IMR-90 (cell line): ENCODE data around the gene MAP3K5. TPM values are rescaled to one million over a fixed set of nuclear protein-coding genes. Genes with fewer than 3 reads are reported as not detected.

Experiments used
- ATAC-seq: fragments of 200-7000 bp; cut with Tn5 transposase; 2 replicates; pipeline ENCODE4 v1.9.1; 2020; ENCODE audit warnings: low read depth, mild to moderate bottlenecking, moderate library complexity
- BruUV-seq: library from RNA; stranded (reverse); fragments of 400-500 nt; replicated peaks from 2 replicates; lab custom pipeline; 2021; lab: Mats Ljungman, UMichigan
- CTCF ChIA-PET: fragments of 300-600 bp; formaldehyde crosslinking; extraction: SDS; loops from one replicate; lab custom pipeline; 2021; ENCODE audit warnings: antibody characterized with exemption; lab: Yijun Ruan, JAX
- POLR2A ChIA-PET: fragments of 300-600 bp; sonication (Branson Sonifier 250); formaldehyde crosslinking; loops from one replicate; lab custom pipeline; 2022; ENCODE audit warnings: antibody characterized with exemption; ENCODE audit not compliant: unreplicated experiment; lab: Charles Lee
- DNase-seq: peaks from one replicate; pipeline ENCODE4 v3.0.0; 2013
- H2AFZ ChIP-seq: replicated peaks from 2 replicates; pipeline ENCODE3; 2013; ENCODE audit warnings: low read length, mild to moderate bottlenecking; ENCODE audit not compliant: poor library complexity
- H2AK5ac ChIP-seq: 2 replicates; pipeline ENCODE4 v1.6.1; 2013; ENCODE audit warnings: low read depth, low read length, inconsistent platforms
- H2AK9ac ChIP-seq: replicated peaks from 2 replicates; pipeline ENCODE3; 2013; ENCODE audit warnings: mild to moderate bottlenecking, low read depth, low read length, moderate library complexity; ENCODE audit not compliant: poor library complexity
- H2BK120ac ChIP-seq: 2 replicates; pipeline ENCODE4 v1.6.1; 2013; ENCODE audit warnings: low read depth, low read length, inconsistent platforms
- H2BK15ac ChIP-seq: 3 replicates; pipeline ENCODE4 v1.6.1; 2013; ENCODE audit warnings: low read depth, low read length, inconsistent platforms
- H2BK20ac ChIP-seq: 2 replicates; pipeline ENCODE4 v1.6.1; 2013; ENCODE audit warnings: low read depth, mild to moderate bottlenecking, inconsistent platforms, low read length, moderate library complexity
- H2BK5ac ChIP-seq: 2 replicates; pipeline ENCODE4 v1.6.1; 2013; ENCODE audit warnings: mild to moderate bottlenecking, low read depth, low read length, inconsistent platforms; ENCODE audit not compliant: poor library complexity, severe bottlenecking
- H3K14ac ChIP-seq: replicated peaks from 2 replicates; pipeline ENCODE4 v1.6.1; 2013; ENCODE audit warnings: low read depth, low read length, inconsistent platforms
- H3K18ac ChIP-seq: 2 replicates; pipeline ENCODE4 v1.6.1; 2013; ENCODE audit warnings: low read depth, low read length, control low read depth
- H3K23ac ChIP-seq: 2 replicates; pipeline ENCODE4 v1.6.1; 2013; ENCODE audit warnings: low read depth, low read length, inconsistent platforms
- H3K27ac ChIP-seq: 2 replicates; pipeline ENCODE4 v1.5.1; 2013; ENCODE audit warnings: mild to moderate bottlenecking, control low read depth, low read length; ENCODE audit not compliant: insufficient read depth
- H3K27me3 ChIP-seq: 2 replicates; pipeline ENCODE4 v1.6.1; 2013; ENCODE audit warnings: low read length; ENCODE audit not compliant: control insufficient read depth, insufficient read depth
- H3K36me3 ChIP-seq: 2 replicates; pipeline ENCODE4 v1.6.1; 2013; ENCODE audit warnings: low read length, mixed read lengths; ENCODE audit not compliant: control insufficient read depth, insufficient read depth
- H3K4ac ChIP-seq: 2 replicates; pipeline ENCODE4 v1.6.1; 2013; ENCODE audit warnings: low read depth, low read length, inconsistent platforms
- H3K4me1 ChIP-seq: 2 replicates; pipeline ENCODE4 v1.6.1; 2013; ENCODE audit warnings: low read length, mixed read lengths; ENCODE audit not compliant: control insufficient read depth, insufficient read depth
- H3K4me2 ChIP-seq: 2 replicates; pipeline ENCODE4 v1.6.1; 2013; ENCODE audit warnings: low read depth, mild to moderate bottlenecking, control low read depth, low read length, moderate library complexity
- H3K4me3 ChIP-seq: 2 replicates; pipeline ENCODE4 v1.5.1; 2013; ENCODE audit warnings: low read depth, mild to moderate bottlenecking, control low read depth, low read length, moderate library complexity; ENCODE audit not compliant: insufficient read depth
- H3K56ac ChIP-seq: 2 replicates; pipeline ENCODE4 v1.6.1; 2013; ENCODE audit warnings: low read length, inconsistent platforms; ENCODE audit not compliant: insufficient read depth; ENCODE audit errors: extremely low read depth
- H3K79me1 ChIP-seq, 2 experiments: 2 replicates each; pipeline ENCODE4 v1.6.1; 2013; ENCODE audit warnings: low read length in 2 of 2, inconsistent platforms in 1 of 2, low read depth in 1 of 2
- H3K9ac ChIP-seq: 2 replicates; pipeline ENCODE4 v1.6.1; 2013; ENCODE audit warnings: low read depth, low read length, control low read depth
- H3K9me1 ChIP-seq: 2 replicates; pipeline ENCODE4 v1.6.1; 2013; ENCODE audit warnings: low read length, inconsistent platforms; ENCODE audit not compliant: insufficient read depth
- H3K9me3 ChIP-seq: 2 replicates; pipeline ENCODE4 v1.6.1; 2013; ENCODE audit warnings: low read length; ENCODE audit not compliant: control insufficient read depth, insufficient read depth
- H4K20me1 ChIP-seq: 2 replicates; pipeline ENCODE4 v1.6.1; 2013; ENCODE audit warnings: low read length, inconsistent platforms; ENCODE audit not compliant: insufficient read depth
- H4K5ac ChIP-seq: 2 replicates; pipeline ENCODE4 v1.6.1; 2013; ENCODE audit warnings: mild to moderate bottlenecking, low read depth, low read length, control low read depth
- H4K8ac ChIP-seq, 2 experiments: 2 replicates each; pipeline ENCODE4 v1.6.1; 2013; ENCODE audit warnings: low read depth in 2 of 2, low read length in 2 of 2, control low read depth in 1 of 2, inconsistent platforms in 1 of 2
- H4K91ac ChIP-seq: 2 replicates; pipeline ENCODE4 v1.6.1; 2013; ENCODE audit warnings: low read depth, low read length, inconsistent platforms; ENCODE audit not compliant: insufficient read depth
- BHLHE40 ChIP-seq: fragments of 150-350 bp; IDR thresholded peaks from 2 replicates; pipeline ENCODE4 v1.6.1; 2016; ENCODE audit warnings: mild to moderate bottlenecking, low read depth, low read length
- CEBPB ChIP-seq: IDR thresholded peaks from 2 replicates; pipeline ENCODE4 v1.6.1; 2012; ENCODE audit warnings: low read depth, low read length, improper control_type of control experiment
- FOS ChIP-seq: fragments of 150-350 bp; IDR thresholded peaks from 2 replicates; pipeline ENCODE4 v1.6.1; 2016; ENCODE audit warnings: low read depth, low read length
- MAFK ChIP-seq: IDR thresholded peaks from 2 replicates; pipeline ENCODE4 v1.6.1; 2012; ENCODE audit warnings: low read depth, low read length, improper control_type of control experiment
- MAZ ChIP-seq: IDR thresholded peaks from 2 replicates; pipeline ENCODE4 v1.6.1; 2012; ENCODE audit warnings: low read depth, mild to moderate bottlenecking, low read length, improper control_type of control experiment, moderate library complexity, borderline replicate concordance
- MXI1 ChIP-seq: IDR thresholded peaks from 2 replicates; pipeline ENCODE4 v1.6.1; 2012; ENCODE audit warnings: low read depth, mild to moderate bottlenecking, low read length, moderate library complexity, borderline replicate concordance
- NFE2L2 ChIP-seq: fragments of 150-350 bp; IDR thresholded peaks from 2 replicates; pipeline ENCODE4 v1.6.1; 2016; ENCODE audit warnings: low read depth, mild to moderate bottlenecking, low read length
- POLR2A ChIP-seq: IDR thresholded peaks from 2 replicates; pipeline ENCODE4 v1.6.1; 2012; ENCODE audit warnings: mild to moderate bottlenecking, low read depth, low read length
- RAD21 ChIP-seq: IDR thresholded peaks from 2 replicates; pipeline ENCODE4 v1.6.1; 2012; ENCODE audit warnings: low read length, improper control_type of control experiment
- RCOR1 ChIP-seq: IDR thresholded peaks from 2 replicates; pipeline ENCODE4 v1.6.1; 2012; ENCODE audit warnings: mild to moderate bottlenecking, low read length, improper control_type of control experiment; ENCODE audit not compliant: insufficient replicate concordance
- RFX5 ChIP-seq: IDR thresholded peaks from 2 replicates; pipeline ENCODE4 v1.8.0; 2012; ENCODE audit warnings: low read depth, mild to moderate bottlenecking, low read length, moderate library complexity
- WGBS, 2 experiments: methylation state at CpG; one replicate each; pipeline versions ENCODE4 v1.1.5 to v1.1.7; 2013; ENCODE audit warnings: missing lambda C conversion rate in 2 of 2; ENCODE audit not compliant: insufficient read length in 1 of 2; ENCODE audit errors: extremely low coverage in 2 of 2; 5-methylcytosine and 5-hydroxymethylcytosine counted together
- dilution Hi-C: fragments of 300-500 bp; cut with HindIII; formaldehyde crosslinking; loops from one replicate; pipeline ENCODE4 v1.14.3; 2018; ENCODE audit warnings: low sequenced_read_pairs; ENCODE audit not compliant: unreplicated experiment
- in situ Hi-C: fragments of 300-500 bp; cut with MboI; formaldehyde crosslinking; loops from 3 replicates; pipeline ENCODE4 v1.14.3; 2019; ENCODE audit warnings: low sequenced_read_pairs, inconsistent platforms, mixed read lengths
- intact Hi-C: fragments of 100-400 bp; cut with micrococcal nuclease; formaldehyde crosslinking; loops from 2 replicates; pipeline ENCODE4 v1.10.0; 2022
- polyA plus RNA-seq, 3 experiments: library from polyadenylated mRNA; depleted of rRNA; stranded (reverse); fragments of >200 nt; gene quantifications; 2 replicates each; pipeline ENCODE4 v1.2.3, GENCODE V29; 2012; ENCODE audit warnings: low replicate concordance in 1 of 3
- total RNA-seq: library from RNA; depleted of rRNA; stranded (reverse); fragments of >200 nt; gene quantifications from 2 replicates; pipeline ENCODE4 v1.2.3, GENCODE V29; 2012
- TF ChIP-seq, protein P1 (sequence below): fragments of 150-350 bp; IDR thresholded peaks from 2 replicates; pipeline ENCODE4 v1.6.1; 2017; ENCODE audit warnings: mild to moderate bottlenecking, antibody characterized with exemption, low read length, low read depth
- TF ChIP-seq, protein P2 (sequence below): fragments of 150-350 bp; IDR thresholded peaks from 2 replicates; pipeline ENCODE4 v1.6.1; 2016; ENCODE audit warnings: low read depth, mild to moderate bottlenecking, low read length, moderate library complexity, borderline replicate concordance

Gene MAP3K5
- total and polyA plus RNA-seq, 2 of the 4 experiments (the other 2 are of a cell fraction): 5.4 to 17.6 TPM

DNA sequence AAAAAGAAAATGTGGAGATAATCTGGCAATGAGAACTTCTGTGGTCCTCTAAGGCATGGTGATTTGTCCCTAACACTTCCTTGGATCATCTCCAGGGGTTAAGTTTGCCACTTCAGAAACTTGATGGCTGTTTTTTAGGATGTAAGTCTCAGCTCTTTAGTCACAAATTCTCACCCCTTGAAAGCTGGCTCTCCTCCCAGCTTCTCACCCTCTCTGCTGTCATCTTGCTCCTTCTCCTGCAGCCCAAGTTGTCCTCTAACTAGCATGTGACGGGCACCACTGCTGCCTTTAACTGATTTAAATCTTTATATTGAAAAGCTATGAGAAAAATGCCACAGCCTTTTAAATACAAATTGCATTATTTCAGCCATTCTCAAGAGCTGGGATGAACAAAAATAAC is 107.8 kb downstream of the MAP3K5 start:
- intact Hi-C loops: no loop called here
- no peak overlapping the region for H3K9ac ChIP-seq
- dilution Hi-C loops: no loop called here
- no peak overlapping the region for H4K91ac ChIP-seq
- H3K14ac ChIP-seq: no peak overlapping the region
- BruUV-seq: no TSS peak
- peaks cover 11 to 28% of the 10 kb centered on the region in 2 experiments for H3K79me1 ChIP-seq
- H3K4me1 ChIP-seq: peaks cover 2% of the 10 kb centered on the region; the same call in 1 of the 2 replicates
- H3K56ac ChIP-seq: no peak overlapping the region
- no peak overlapping the region for H2AK9ac ChIP-seq
- 0 out of 2 replicates have a peak, but pooled peaks cover 2% of the 10 kb centered on the region for H3K9me1 ChIP-seq
- no peaks in the 10 kb centered on the region for H3K27me3 ChIP-seq
- in situ Hi-C loops: no loop called here
- H4K5ac ChIP-seq: no peak overlapping the region
- H2AFZ ChIP-seq: no peak overlapping the region
- no peak overlapping the region for H2BK15ac ChIP-seq
- DNase-seq: no peak
- peaks cover 5% of the 10 kb centered on the region; the same call in 1 of the 2 replicates for H3K36me3 ChIP-seq
- CTCF ChIA-PET: no interaction called here
- WGBS, 2 experiments: no CpG with 5 or more reads among the region's 1 CpG
- no peak overlapping the region for H4K8ac ChIP-seq
- H3K27ac ChIP-seq: no peak overlapping the region
- ATAC-seq: no peak
- POLR2A ChIA-PET: no interaction called here
- H3K23ac ChIP-seq: no peak overlapping the region
- H4K20me1 ChIP-seq: 0 out of 2 replicates have a peak, but pooled peaks cover 5% of the 10 kb centered on the region
- TF ChIP-seq BHLHE40 (no peak), MAZ (no peak), MAFK (no peak), CEBPB (no peak), RCOR1 (no peak), POLR2A (no peak), FOS (no peak), RAD21 (no peak), MXI1 (no peak), RFX5 (no peak), NFE2L2 (no peak)
- TF ChIP-seq, protein P1, sequence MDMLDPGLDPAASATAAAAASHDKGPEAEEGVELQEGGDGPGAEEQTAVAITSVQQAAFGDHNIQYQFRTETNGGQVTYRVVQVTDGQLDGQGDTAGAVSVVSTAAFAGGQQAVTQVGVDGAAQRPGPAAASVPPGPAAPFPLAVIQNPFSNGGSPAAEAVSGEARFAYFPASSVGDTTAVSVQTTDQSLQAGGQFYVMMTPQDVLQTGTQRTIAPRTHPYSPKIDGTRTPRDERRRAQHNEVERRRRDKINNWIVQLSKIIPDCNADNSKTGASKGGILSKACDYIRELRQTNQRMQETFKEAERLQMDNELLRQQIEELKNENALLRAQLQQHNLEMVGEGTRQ: no peak
- TF ChIP-seq, protein P2, sequence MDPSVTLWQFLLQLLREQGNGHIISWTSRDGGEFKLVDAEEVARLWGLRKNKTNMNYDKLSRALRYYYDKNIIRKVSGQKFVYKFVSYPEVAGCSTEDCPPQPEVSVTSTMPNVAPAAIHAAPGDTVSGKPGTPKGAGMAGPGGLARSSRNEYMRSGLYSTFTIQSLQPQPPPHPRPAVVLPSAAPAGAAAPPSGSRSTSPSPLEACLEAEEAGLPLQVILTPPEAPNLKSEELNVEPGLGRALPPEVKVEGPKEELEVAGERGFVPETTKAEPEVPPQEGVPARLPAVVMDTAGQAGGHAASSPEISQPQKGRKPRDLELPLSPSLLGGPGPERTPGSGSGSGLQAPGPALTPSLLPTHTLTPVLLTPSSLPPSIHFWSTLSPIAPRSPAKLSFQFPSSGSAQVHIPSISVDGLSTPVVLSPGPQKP: no peak
- no peak overlapping the region for H3K4me2 ChIP-seq
- no peak overlapping the region for H2BK120ac ChIP-seq
- H2BK20ac ChIP-seq: no peak overlapping the region
- H3K18ac ChIP-seq: no peak overlapping the region
- no peak overlapping the region for H3K4ac ChIP-seq
- H3K4me3 ChIP-seq: no peak overlapping the region
- H2AK5ac ChIP-seq: no peak overlapping the region
- no peaks in the 10 kb centered on the region for H3K9me3 ChIP-seq
- no peak overlapping the region for H2BK5ac ChIP-seq
